DND-41 (cell line): ENCODE results near the gene GAPT.
"Not testable (repeated sequence)": the region's sequence is repeated elsewhere in the genome, so short reads cannot be mapped to it uniquely, and the experiment has no call there.

ENCODE experiments used
- ATAC-seq: fragments of 200-7000 bp; cut with Tn5 transposase; 3 replicates; pipeline ENCODE4 v1.9.1; 2021; ENCODE audit warnings: low read depth; ENCODE audit not compliant: insufficient read depth
- DNase-seq: peaks from one replicate; pipeline ENCODE4 v3.0.0-alpha.2; 2020
- H2AFZ ChIP-seq: 2 replicates; pipeline ENCODE4 v1.6.0; 2012; ENCODE audit warnings: low read depth, low read length
- H3K27ac ChIP-seq: 2 replicates; pipeline ENCODE4 v1.5.1; 2012; ENCODE audit warnings: low read length, inconsistent platforms
- H3K27me3 ChIP-seq: fragments of 200-600 bp; sonication (generic); 2 replicates; pipeline ENCODE4 v1.6.0; 2012; ENCODE audit warnings: low read length, mild to moderate bottlenecking, inconsistent platforms; ENCODE audit not compliant: insufficient read depth, poor library complexity
- H3K36me3 ChIP-seq: 2 replicates; pipeline ENCODE4 v1.5.1; 2012; ENCODE audit warnings: low read length, inconsistent platforms; ENCODE audit not compliant: insufficient read depth
- H3K4me1 ChIP-seq: 2 replicates; pipeline ENCODE4 v1.5.1; 2012; ENCODE audit warnings: mild to moderate bottlenecking, low read length; ENCODE audit not compliant: insufficient read depth
- H3K4me2 ChIP-seq: 2 replicates; pipeline ENCODE4 v1.6.0; 2012; ENCODE audit warnings: mild to moderate bottlenecking, moderate library complexity, low read length, inconsistent platforms; ENCODE audit not compliant: insufficient read depth
- H3K4me3 ChIP-seq, 2 experiments: fragments of 200-600 bp in 1 of 2; shearing (Covaris generic) in 1 of 2; 2 replicates each; pipeline ENCODE4 v1.5.1; 2012 to 2016; ENCODE audit warnings: inconsistent platforms in 2 of 2, low read length in 2 of 2, mild to moderate bottlenecking in 2 of 2, low read depth in 1 of 2, moderate library complexity in 1 of 2
- H3K79me2 ChIP-seq: 2 replicates; pipeline ENCODE4 v1.6.0; 2012; ENCODE audit warnings: low read length, inconsistent platforms; ENCODE audit not compliant: insufficient read depth
- H3K9ac ChIP-seq: 2 replicates; pipeline ENCODE4 v1.6.0; 2012; ENCODE audit warnings: low read depth, mild to moderate bottlenecking, inconsistent platforms, low read length, moderate library complexity
- H3K9me3 ChIP-seq: 2 replicates; pipeline ENCODE4 v1.5.1; 2012; ENCODE audit warnings: low read length, moderate library complexity, mild to moderate bottlenecking, inconsistent platforms; ENCODE audit not compliant: insufficient read depth, severe bottlenecking
- H4K20me1 ChIP-seq: 2 replicates; pipeline ENCODE4 v1.6.0; 2012; ENCODE audit warnings: low read length; ENCODE audit not compliant: insufficient read depth
- CTCF ChIP-seq: IDR thresholded peaks from 2 replicates; pipeline ENCODE4 v1.5.1; 2012; ENCODE audit warnings: borderline replicate concordance, low read length, moderate library complexity, mild to moderate bottlenecking; ENCODE audit not compliant: poor library complexity, severe bottlenecking; ENCODE audit errors: extremely low read depth
- EZH2 ChIP-seq: IDR thresholded peaks from 3 replicates; pipeline ENCODE4 v1.6.1; 2012; ENCODE audit warnings: borderline replicate concordance, low read depth, mild to moderate bottlenecking, moderate library complexity, low read length, inconsistent platforms; ENCODE audit not compliant: severe bottlenecking

The GAPT gene

GRCh38 chr5:58517198-58517597 lies 26.0 kb downstream of the GAPT start:
- Histone ChIP-seq H4K20me1 (no peaks in the 10 kb centered on the region), H3K79me2 (no peaks in the 10 kb centered on the region), H3K4me3 (no peak overlapping the region), H3K27me3 (no peaks in the 10 kb centered on the region), H3K9me3 (peaks cover 12% of the 10 kb centered on the region), H3K4me2 (no peak overlapping the region), H2AFZ (no peak overlapping the region), H3K9ac (no peak overlapping the region), H3K27ac (no peak overlapping the region), H3K4me1 (no peaks in the 10 kb centered on the region), H3K36me3 (no peaks in the 10 kb centered on the region)
- no peak for TF ChIP-seq EZH2
- TF ChIP-seq CTCF = no peak
- DNase-seq (no peak), ATAC-seq (no peak)

GRCh38 chr5:58523956-58524355 lies 32.7 kb downstream of the GAPT start:
- Histone ChIP-seq H3K27me3 (no peaks in the 10 kb centered on the region), H3K4me2 (no peak overlapping the region), H3K27ac (no peak overlapping the region), H3K9me3 (no peaks in the 10 kb centered on the region), H4K20me1 (no peaks in the 10 kb centered on the region), H3K79me2 (no peaks in the 10 kb centered on the region), H3K9ac (no peak overlapping the region), H3K36me3 (no peaks in the 10 kb centered on the region), H3K4me1 (no peaks in the 10 kb centered on the region), H2AFZ (no peak overlapping the region), H3K4me3 (no peak overlapping the region)
- DNase-seq = no peak
- no peak for TF ChIP-seq CTCF
- no peak for TF ChIP-seq EZH2
- no peak for ATAC-seq

GRCh38 chr5:58524571-58524970 lies 33.3 kb downstream of the GAPT start:
- Histone ChIP-seq H3K9ac (no peak overlapping the region), H3K9me3 (no peaks in the 10 kb centered on the region), H3K36me3 (no peaks in the 10 kb centered on the region), H4K20me1 (no peaks in the 10 kb centered on the region), H3K4me1 (no peaks in the 10 kb centered on the region), H3K27me3 (no peaks in the 10 kb centered on the region), H3K27ac (no peak overlapping the region), H3K79me2 (no peaks in the 10 kb centered on the region), H3K4me3 (no peak overlapping the region), H3K4me2 (no peak overlapping the region), H2AFZ (no peak overlapping the region)
- ATAC-seq (no peak), DNase-seq (no peak)
- TF ChIP-seq CTCF (no peak), EZH2 (no peak)

DNA sequence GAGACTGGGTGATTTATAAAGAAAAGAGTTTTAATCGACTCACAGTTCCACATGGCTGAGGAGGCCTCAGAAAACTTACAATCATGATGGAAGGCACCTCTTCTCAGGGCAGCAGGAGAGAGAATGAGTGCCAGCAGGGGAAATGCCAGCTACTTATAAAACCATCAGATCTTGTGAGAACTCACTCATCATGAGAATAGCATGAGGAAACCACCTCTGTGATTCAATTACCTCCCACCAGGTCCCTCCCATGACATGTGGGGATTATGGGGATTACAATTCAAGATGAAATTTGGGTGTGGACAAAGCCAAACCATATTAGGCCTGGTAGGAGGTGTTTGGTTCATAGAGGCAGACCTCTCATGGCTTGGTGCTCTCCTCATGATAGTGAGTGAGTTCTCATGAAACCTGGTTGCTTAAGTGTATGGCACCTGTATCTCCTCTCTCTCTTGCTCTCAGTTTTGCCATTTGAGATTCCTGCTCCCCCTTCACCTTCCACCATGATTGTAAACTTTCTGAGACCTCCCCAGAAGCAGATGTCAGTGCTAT lies 39.8 kb downstream of the GAPT start:
- no peaks in the 10 kb centered on the region for H3K36me3 ChIP-seq
- no peaks in the 10 kb centered on the region for H3K27me3 ChIP-seq
- H3K9ac ChIP-seq = no peak overlapping the region
- H3K4me1 ChIP-seq = no peaks in the 10 kb centered on the region
- no peak for TF ChIP-seq CTCF
- TF ChIP-seq EZH2 = no peak
- no peaks in the 10 kb centered on the region for H3K9me3 ChIP-seq
- no peak overlapping the region for H3K4me3 ChIP-seq
- H2AFZ ChIP-seq = no peak overlapping the region
- H4K20me1 ChIP-seq = no peaks in the 10 kb centered on the region
- DNase-seq = no peak
- H3K79me2 ChIP-seq = no peaks in the 10 kb centered on the region
- H3K27ac ChIP-seq = no peak overlapping the region
- ATAC-seq = no peak
- H3K4me2 ChIP-seq = no peak overlapping the region

GRCh38 chr5:58541935-58542334 lies 50.7 kb downstream of the GAPT start:
- not testable (repeated sequence) for H3K4me2 ChIP-seq, H3K4me1 ChIP-seq, H2AFZ ChIP-seq, ATAC-seq, DNase-seq, H4K20me1 ChIP-seq, H3K27me3 ChIP-seq, H3K4me3 ChIP-seq, H3K9ac ChIP-seq, H3K36me3 ChIP-seq, H3K79me2 ChIP-seq, H3K9me3 ChIP-seq, H3K27ac ChIP-seq
